Endothelial cell of umbilical vein (primary cell): ENCODE results near the gene ERCC2. TPM values are rescaled to one million over a fixed set of nuclear protein-coding genes. Genes with fewer than 3 reads are reported as not detected.

Source experiments
- BruUV-seq: library from RNA; stranded (reverse); fragments of 400-500 nt; replicated peaks from 2 replicates; lab custom pipeline; 2021; lab: Mats Ljungman, UMichigan
- CTCF ChIA-PET: fragments of 300-600, 350-600 bp; sonication (Branson Sonifier 250); formaldehyde crosslinking; loops from one replicate; lab custom pipeline; 2021; ENCODE audit warnings: antibody characterized with exemption, inconsistent platforms; lab: Charles Lee
- POLR2A ChIA-PET: fragments of 300-600, 350-600 bp; sonication (Branson Sonifier 250); formaldehyde crosslinking; loops from one replicate; lab custom pipeline; 2021; ENCODE audit warnings: antibody characterized with exemption, inconsistent platforms; lab: Charles Lee
- DNase-seq: peaks from one replicate; pipeline ENCODE4 v3.0.0-alpha.2; 2011; ENCODE audit warnings: low read depth, low spot score
- FAIRE-seq: peaks from 2 replicates; lab custom pipeline; 2011; peaks lifted over from hg19 to GRCh38; lab: Jason Lieb, UNC
- H2AFZ ChIP-seq: 2 replicates; pipeline ENCODE4 v1.6.0; 2012; ENCODE audit warnings: low read depth, low read length, control low read depth, inconsistent platforms
- H3K27ac ChIP-seq: 2 replicates; pipeline ENCODE4 v1.5.1; 2011; ENCODE audit warnings: low read depth, mild to moderate bottlenecking, control low read depth, low read length, moderate library complexity; ENCODE audit not compliant: insufficient read depth
- H3K27me3 ChIP-seq, 2 experiments: 2 replicates each; pipeline versions ENCODE4 v1.6.0 to v1.6.1; 2011; ENCODE audit warnings: low read length in 2 of 2, mixed read lengths in 1 of 2; ENCODE audit not compliant: control insufficient read depth in 2 of 2, insufficient read depth in 2 of 2
- H3K36me3 ChIP-seq, 2 experiments: 2 replicates in 1 of 2; 3 replicates in 1 of 2; pipeline ENCODE4 v1.5.1; 2011; ENCODE audit warnings: low read length in 2 of 2, mild to moderate bottlenecking in 1 of 2, moderate library complexity in 1 of 2; ENCODE audit not compliant: control insufficient read depth in 2 of 2, insufficient read depth in 2 of 2; ENCODE audit errors: extremely low read depth in 1 of 2
- H3K4me1 ChIP-seq: 3 replicates; pipeline ENCODE4 v1.5.1; 2011; ENCODE audit warnings: mild to moderate bottlenecking, low read length; ENCODE audit not compliant: control insufficient read depth, insufficient read depth; ENCODE audit errors: extremely low read depth
- H3K4me2 ChIP-seq: 2 replicates; pipeline ENCODE4 v1.6.1; 2011; ENCODE audit warnings: low read length, control low read depth, mixed read lengths; ENCODE audit not compliant: insufficient read depth
- H3K4me3 ChIP-seq, 3 experiments: fragments of 200-600 bp in 1 of 3; sonication (generic), shearing (Covaris generic) in 1 of 3; replicated peaks in 1 of 3; 2 replicates each; pipeline ENCODE4 v1.5.1; 2011 to 2016; ENCODE audit warnings: control low read depth in 3 of 3, low read length in 3 of 3, mild to moderate bottlenecking in 2 of 3, inconsistent platforms in 1 of 3, low read depth in 1 of 3, moderate library complexity in 1 of 3; ENCODE audit not compliant: insufficient read depth in 1 of 3
- H3K79me2 ChIP-seq: 2 replicates; pipeline ENCODE4 v1.6.0; 2012; ENCODE audit warnings: low read length, inconsistent platforms; ENCODE audit not compliant: control insufficient read depth, insufficient read depth
- H3K9ac ChIP-seq: replicated peaks from 2 replicates; pipeline ENCODE3; 2011; ENCODE audit warnings: low read length, control low read depth; ENCODE audit not compliant: insufficient read depth; ENCODE audit errors: extremely low read depth
- H3K9me1 ChIP-seq: replicated peaks from 3 replicates; pipeline ENCODE4 v1.6.0; 2011; ENCODE audit warnings: mild to moderate bottlenecking, low read length; ENCODE audit not compliant: control insufficient read depth, insufficient read depth; ENCODE audit errors: extremely low read depth
- H3K9me3 ChIP-seq: replicated peaks from 2 replicates; pipeline ENCODE4 v1.5.1; 2012; ENCODE audit warnings: low read length, inconsistent platforms; ENCODE audit not compliant: control insufficient read depth, insufficient read depth
- H4K20me1 ChIP-seq: replicated peaks from 2 replicates; pipeline ENCODE3; 2011; ENCODE audit warnings: mild to moderate bottlenecking, low read length; ENCODE audit not compliant: control insufficient read depth, insufficient read depth; ENCODE audit errors: extremely low read depth
- EZH2 ChIP-seq: IDR thresholded peaks from 2 replicates; pipeline ENCODE4 v1.6.1; 2012; ENCODE audit warnings: borderline replicate concordance, low read depth, mild to moderate bottlenecking, moderate library complexity, low read length, inconsistent platforms; ENCODE audit not compliant: severe bottlenecking
- FOS ChIP-seq: IDR thresholded peaks from 2 replicates; pipeline ENCODE4 v1.6.1; 2011; ENCODE audit warnings: mild to moderate bottlenecking, low read length, moderate library complexity, borderline replicate concordance; ENCODE audit not compliant: insufficient read depth
- GATA2 ChIP-seq: IDR thresholded peaks from 2 replicates; pipeline ENCODE4 v1.7.0; 2011; ENCODE audit warnings: low read depth, mild to moderate bottlenecking, moderate library complexity, mixed read lengths, low read length; ENCODE audit not compliant: insufficient read length, insufficient read depth
- JUN ChIP-seq: IDR thresholded peaks from 2 replicates; pipeline ENCODE4 v1.6.1; 2011; ENCODE audit warnings: borderline replicate concordance, low read depth; ENCODE audit not compliant: insufficient read length, insufficient read depth
- MYC ChIP-seq: IDR thresholded peaks from one replicate; pipeline ENCODE4 v1.6.1; 2011; ENCODE audit warnings: mild to moderate bottlenecking, low read depth, low read length
- POLR2A ChIP-seq: IDR thresholded peaks from 2 replicates; pipeline ENCODE4 v1.6.1; 2012; ENCODE audit warnings: low read depth, mild to moderate bottlenecking, control low read depth, low read length
- POLR2AphosphoS5 ChIP-seq: IDR thresholded peaks from 2 replicates; pipeline ENCODE4 v1.6.1; 2012; ENCODE audit warnings: low read depth, mild to moderate bottlenecking, control low read depth, low read length, moderate library complexity; ENCODE audit not compliant: insufficient read depth
- dilution Hi-C: fragments of 300-500 bp; cut with MboI; formaldehyde crosslinking; loops from one replicate; pipeline ENCODE4 v1.15.0; 2019; ENCODE audit warnings: low sequenced_read_pairs; ENCODE audit not compliant: extremely low pct_ligation_motif_present
- intact Hi-C: fragments of 100-400 bp; cut with micrococcal nuclease; formaldehyde crosslinking; loops from one replicate; pipeline ENCODE4 v1.10.0; 2022
- polyA plus RNA-seq, 4 experiments: library from polyadenylated mRNA; depleted of rRNA in 3 of 4; stranded (reverse) in 3 of 4; unstranded in 1 of 4; fragments of >200 nt; gene quantifications; 2 replicates each; pipeline versions ENCODE4 v1.2.1 to v1.2.3, GENCODE V29; 2011 to 2012; ENCODE audit warnings: missing spikeins in 1 of 4
- total RNA-seq: library from RNA; stranded (reverse); gene quantifications from 2 replicates; pipeline ENCODE4 v1.2.3, GENCODE V29; 2021
- TF ChIP-seq, protein P1 (sequence below), 2 donors: IDR thresholded peaks; 1 replicate in 1 of 2; 2 replicates in 1 of 2; pipeline ENCODE4 v1.5.1; 2011; ENCODE audit warnings: low read length in 2 of 2, mild to moderate bottlenecking in 2 of 2, moderate library complexity in 2 of 2, control low read depth in 1 of 2, inconsistent platforms in 1 of 2, low read depth in 1 of 2; ENCODE audit not compliant: insufficient read depth in 1 of 2; ENCODE audit errors: extremely low read depth in 1 of 2
- TF ChIP-seq, protein P2 (sequence below): IDR thresholded peaks from 2 replicates; pipeline ENCODE4 v1.6.1; 2011; ENCODE audit not compliant: insufficient read depth, insufficient read length

Gene ERCC2
- total and polyA plus RNA-seq, 2 donors (not counting 3 experiments of a cell fraction or from before 2014, with no cell fraction given) = 59.9 to 61.8 TPM

DNA sequence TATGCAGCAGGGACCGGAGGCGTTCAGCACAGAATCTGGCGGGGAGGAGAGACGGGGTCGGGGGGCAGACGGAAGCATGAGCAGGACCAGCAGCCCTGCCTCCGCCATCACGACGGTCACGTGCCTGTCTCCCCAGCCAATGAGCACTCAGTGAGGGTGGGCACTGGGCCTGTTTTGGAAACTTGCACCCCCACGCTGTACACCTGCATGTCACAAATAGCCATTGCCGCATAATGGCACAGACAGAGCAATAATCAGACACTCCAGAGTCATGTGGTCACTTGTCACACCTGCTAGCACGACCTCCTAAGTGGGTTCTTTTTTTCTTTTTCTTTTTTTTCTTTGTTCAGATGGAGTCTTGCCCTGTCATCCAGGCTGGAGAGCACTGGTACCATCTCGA is 8.8 kb downstream of the ERCC2 start:
- no peak overlapping the region for H3K4me3 ChIP-seq
- no peaks in the 10 kb centered on the region for H3K27me3 ChIP-seq
- no peak overlapping the region for H3K4me2 ChIP-seq
- H4K20me1 ChIP-seq = no peaks in the 10 kb centered on the region
- no peak overlapping the region for H3K27ac ChIP-seq
- intact Hi-C loops = no loop called here
- POLR2A ChIA-PET = no interaction called here
- H2AFZ ChIP-seq = no peak overlapping the region
- H3K9me1 ChIP-seq = no peaks in the 10 kb centered on the region
- CTCF ChIA-PET = no interaction called here
- no TSS peak for BruUV-seq
- TF ChIP-seq JUN (no peak), EZH2 (no peak), POLR2A (no peak), MYC (no peak), POLR2AphosphoS5 (no peak), FOS (no peak), GATA2 (no peak)
- TF ChIP-seq, protein P1, sequence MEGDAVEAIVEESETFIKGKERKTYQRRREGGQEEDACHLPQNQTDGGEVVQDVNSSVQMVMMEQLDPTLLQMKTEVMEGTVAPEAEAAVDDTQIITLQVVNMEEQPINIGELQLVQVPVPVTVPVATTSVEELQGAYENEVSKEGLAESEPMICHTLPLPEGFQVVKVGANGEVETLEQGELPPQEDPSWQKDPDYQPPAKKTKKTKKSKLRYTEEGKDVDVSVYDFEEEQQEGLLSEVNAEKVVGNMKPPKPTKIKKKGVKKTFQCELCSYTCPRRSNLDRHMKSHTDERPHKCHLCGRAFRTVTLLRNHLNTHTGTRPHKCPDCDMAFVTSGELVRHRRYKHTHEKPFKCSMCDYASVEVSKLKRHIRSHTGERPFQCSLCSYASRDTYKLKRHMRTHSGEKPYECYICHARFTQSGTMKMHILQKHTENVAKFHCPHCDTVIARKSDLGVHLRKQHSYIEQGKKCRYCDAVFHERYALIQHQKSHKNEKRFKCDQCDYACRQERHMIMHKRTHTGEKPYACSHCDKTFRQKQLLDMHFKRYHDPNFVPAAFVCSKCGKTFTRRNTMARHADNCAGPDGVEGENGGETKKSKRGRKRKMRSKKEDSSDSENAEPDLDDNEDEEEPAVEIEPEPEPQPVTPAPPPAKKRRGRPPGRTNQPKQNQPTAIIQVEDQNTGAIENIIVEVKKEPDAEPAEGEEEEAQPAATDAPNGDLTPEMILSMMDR (IDR thresholded peaks at IDR 0.05; ENCODE audit: extremely low read depth in 1 of 2, insufficient read depth in 1 of 2, low read depth in 1 of 2, low read length in 2 of 2) = no peak
- TF ChIP-seq, protein P2, sequence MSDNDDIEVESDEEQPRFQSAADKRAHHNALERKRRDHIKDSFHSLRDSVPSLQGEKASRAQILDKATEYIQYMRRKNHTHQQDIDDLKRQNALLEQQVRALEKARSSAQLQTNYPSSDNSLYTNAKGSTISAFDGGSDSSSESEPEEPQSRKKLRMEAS = no peak
- DNase-seq (no peak), FAIRE-seq (no peak)
- no peaks in the 10 kb centered on the region for H3K79me2 ChIP-seq
- H3K4me1 ChIP-seq = no peaks in the 10 kb centered on the region
- dilution Hi-C loops = no loop called here
- H3K36me3 ChIP-seq = peaks cover 0 to 27% of the 10 kb centered on the region in 2 experiments
- no peak overlapping the region for H3K9ac ChIP-seq
- H3K9me3 ChIP-seq = no peaks in the 10 kb centered on the region
